Neural cell (in vitro differentiated cells): ENCODE measurements around the gene CBLB. TPM values are rescaled to one million over a fixed set of nuclear protein-coding genes. Genes with fewer than 3 reads are reported as not detected.

Source experiments
- H2AFZ ChIP-seq: fragments of 200-600, 300-800 bp; sonication (generic), shearing (Covaris generic); 2 replicates; pipeline ENCODE4 v1.6.0; 2014; ENCODE audit warnings: low read depth, mild to moderate bottlenecking, antibody characterized with exemption, low read length, moderate library complexity
- H3F3A ChIP-seq: fragments of 200-600 bp; shearing (Covaris generic); 2 replicates; pipeline ENCODE4 v1.6.1; 2016; ENCODE audit warnings: mild to moderate bottlenecking, moderate library complexity, mixed read lengths, antibody characterized with exemption, low read length; ENCODE audit not compliant: insufficient read depth, poor library complexity, severe bottlenecking
- H3K27ac ChIP-seq: fragments of 200-600, 300-800 bp; sonication (generic), shearing (Covaris generic); 2 replicates; pipeline ENCODE4 v1.5.1; 2014; ENCODE audit warnings: mild to moderate bottlenecking, low read length, moderate library complexity
- H3K27me3 ChIP-seq: fragments of 300-800, 200-600 bp; sonication (generic), shearing (Covaris generic); 2 replicates; pipeline ENCODE4 v1.6.0; 2014; ENCODE audit warnings: mild to moderate bottlenecking, low read depth, low read length, moderate library complexity; ENCODE audit not compliant: insufficient read depth
- H3K36me3 ChIP-seq: fragments of 300-800, 200-600 bp; sonication (generic), shearing (Covaris generic); 2 replicates; pipeline ENCODE4 v1.5.1; 2014; ENCODE audit warnings: mild to moderate bottlenecking, antibody characterized with exemption, low read length, moderate library complexity; ENCODE audit not compliant: insufficient read depth
- H3K4me2 ChIP-seq: fragments of 300-800, 200-600 bp; sonication (generic), shearing (Covaris generic); 2 replicates; pipeline ENCODE4 v1.6.0; 2014; ENCODE audit warnings: mild to moderate bottlenecking, low read length
- H3K4me3 ChIP-seq: fragments of 300-800, 200-600 bp; sonication (generic), shearing (Covaris generic); 2 replicates; pipeline ENCODE4 v1.5.1; 2014; ENCODE audit warnings: mild to moderate bottlenecking, low read length, moderate library complexity
- H3K79me2 ChIP-seq: fragments of 200-600 bp; shearing (Covaris generic); replicated peaks from 2 replicates; pipeline ENCODE4 v1.6.0; 2014; ENCODE audit warnings: mild to moderate bottlenecking, low read length, moderate library complexity; ENCODE audit not compliant: insufficient read depth
- H3K9ac ChIP-seq: fragments of 300-800, 200-600 bp; sonication (generic), shearing (Covaris generic); 2 replicates; pipeline ENCODE4 v1.6.1; 2016; ENCODE audit warnings: mild to moderate bottlenecking, low read length, mixed read lengths
- H3K9me2 ChIP-seq: fragments of 200-600 bp; shearing (Covaris generic); 2 replicates; pipeline ENCODE4 v1.6.1; 2016; ENCODE audit warnings: mild to moderate bottlenecking, low read length, mixed read lengths; ENCODE audit not compliant: insufficient read depth
- H3K9me3 ChIP-seq: fragments of 200-600, 300-800 bp; sonication (generic), shearing (Covaris generic); 2 replicates; pipeline ENCODE4 v1.6.1; 2016; ENCODE audit warnings: mild to moderate bottlenecking, mixed run types, low read length, moderate library complexity, mixed read lengths
- H4K20me1 ChIP-seq: fragments of 200-600 bp; shearing (Covaris generic); 2 replicates; pipeline ENCODE4 v1.6.1; 2016; ENCODE audit warnings: mild to moderate bottlenecking, mixed run types; ENCODE audit not compliant: insufficient read depth
- EP300 ChIP-seq: fragments of 450-650 bp; conservative IDR thresholded peaks from 2 replicates; pipeline ENCODE4 v1.6.1; 2014; ENCODE audit warnings: antibody characterized with exemption, mild to moderate bottlenecking, moderate library complexity; ENCODE audit not compliant: poor library complexity, severe bottlenecking
- EZH2 ChIP-seq: fragments of 200-600, 300-800 bp; shearing (Covaris generic), sonication (generic); IDR thresholded peaks from 2 replicates; pipeline ENCODE4 v1.6.1; 2014; ENCODE audit warnings: antibody characterized with exemption, low read length, borderline replicate concordance, mild to moderate bottlenecking; ENCODE audit not compliant: insufficient read depth, poor library complexity, severe bottlenecking
- MXI1 ChIP-seq: fragments of 450-650 bp; conservative IDR thresholded peaks from 2 replicates; pipeline ENCODE4 v1.6.1; 2014; ENCODE audit warnings: antibody characterized with exemption, mild to moderate bottlenecking; ENCODE audit not compliant: poor library complexity, severe bottlenecking
- POLR2AphosphoS5 ChIP-seq: IDR thresholded peaks from 2 replicates; pipeline ENCODE4 v1.6.1; 2012
- RAD21 ChIP-seq: fragments of 450-650 bp; conservative IDR thresholded peaks from 2 replicates; pipeline ENCODE4 v1.6.1; 2014; ENCODE audit warnings: antibody characterized with exemption, mild to moderate bottlenecking, moderate library complexity
- SMC3 ChIP-seq: fragments of 450-650 bp; conservative IDR thresholded peaks from 2 replicates; pipeline ENCODE4 v1.6.1; 2014; ENCODE audit warnings: antibody characterized with exemption, mild to moderate bottlenecking, moderate library complexity; ENCODE audit not compliant: poor library complexity
- TAF1 ChIP-seq: IDR thresholded peaks from 2 replicates; pipeline ENCODE4 v1.6.1; 2012; ENCODE audit warnings: low read depth
- polyA plus RNA-seq: library from polyadenylated mRNA; depleted of rRNA; stranded (reverse); fragments of >200 nt; gene quantifications from 2 replicates; pipeline ENCODE4 v1.2.3, GENCODE V29; 2014
- TF ChIP-seq, protein P1 (sequence below): fragments of 450-650 bp; IDR thresholded peaks from 2 replicates; pipeline ENCODE4 v1.5.1; 2014; ENCODE audit warnings: antibody characterized with exemption, mild to moderate bottlenecking, moderate library complexity; ENCODE audit not compliant: poor library complexity, severe bottlenecking
- TF ChIP-seq, protein P2 (sequence below): IDR thresholded peaks from 2 replicates; pipeline ENCODE4 v1.6.1; 2012; ENCODE audit warnings: borderline replicate concordance

CBLB gene
- polyA plus RNA-seq, 1 donor from 2014 or later, result 36.4 TPM

DNA sequence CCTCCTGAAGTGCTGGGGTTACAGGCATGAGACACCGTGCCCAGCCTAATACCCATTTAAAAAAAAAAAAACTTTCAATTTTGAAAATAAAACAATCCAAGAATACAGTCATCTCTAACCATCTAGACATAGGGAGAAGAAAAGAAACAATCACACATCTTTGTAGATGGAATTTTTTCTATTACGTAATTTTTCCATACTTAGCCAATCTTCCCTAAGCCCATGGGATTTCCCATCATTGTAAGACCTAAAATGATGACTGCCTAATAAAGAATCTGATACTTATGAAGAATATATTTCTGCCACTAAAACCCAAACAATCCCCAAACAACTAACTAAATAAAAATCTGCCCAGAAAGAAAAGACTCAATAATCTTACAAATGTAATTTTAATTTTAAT is 88.7 kb downstream of the CBLB start:
- H3K9me2 ChIP-seq, result no peaks in the 10 kb centered on the region
- no peaks in the 10 kb centered on the region for H3F3A ChIP-seq
- H3K4me2 ChIP-seq, result no peak overlapping the region
- TF ChIP-seq EP300 (no peak), SMC3 (no peak), RAD21 (no peak), POLR2AphosphoS5 (no peak), TAF1 (no peak), EZH2 (no peak), MXI1 (no peak)
- TF ChIP-seq, protein P1, sequence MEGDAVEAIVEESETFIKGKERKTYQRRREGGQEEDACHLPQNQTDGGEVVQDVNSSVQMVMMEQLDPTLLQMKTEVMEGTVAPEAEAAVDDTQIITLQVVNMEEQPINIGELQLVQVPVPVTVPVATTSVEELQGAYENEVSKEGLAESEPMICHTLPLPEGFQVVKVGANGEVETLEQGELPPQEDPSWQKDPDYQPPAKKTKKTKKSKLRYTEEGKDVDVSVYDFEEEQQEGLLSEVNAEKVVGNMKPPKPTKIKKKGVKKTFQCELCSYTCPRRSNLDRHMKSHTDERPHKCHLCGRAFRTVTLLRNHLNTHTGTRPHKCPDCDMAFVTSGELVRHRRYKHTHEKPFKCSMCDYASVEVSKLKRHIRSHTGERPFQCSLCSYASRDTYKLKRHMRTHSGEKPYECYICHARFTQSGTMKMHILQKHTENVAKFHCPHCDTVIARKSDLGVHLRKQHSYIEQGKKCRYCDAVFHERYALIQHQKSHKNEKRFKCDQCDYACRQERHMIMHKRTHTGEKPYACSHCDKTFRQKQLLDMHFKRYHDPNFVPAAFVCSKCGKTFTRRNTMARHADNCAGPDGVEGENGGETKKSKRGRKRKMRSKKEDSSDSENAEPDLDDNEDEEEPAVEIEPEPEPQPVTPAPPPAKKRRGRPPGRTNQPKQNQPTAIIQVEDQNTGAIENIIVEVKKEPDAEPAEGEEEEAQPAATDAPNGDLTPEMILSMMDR, result no peak
- TF ChIP-seq, protein P2, sequence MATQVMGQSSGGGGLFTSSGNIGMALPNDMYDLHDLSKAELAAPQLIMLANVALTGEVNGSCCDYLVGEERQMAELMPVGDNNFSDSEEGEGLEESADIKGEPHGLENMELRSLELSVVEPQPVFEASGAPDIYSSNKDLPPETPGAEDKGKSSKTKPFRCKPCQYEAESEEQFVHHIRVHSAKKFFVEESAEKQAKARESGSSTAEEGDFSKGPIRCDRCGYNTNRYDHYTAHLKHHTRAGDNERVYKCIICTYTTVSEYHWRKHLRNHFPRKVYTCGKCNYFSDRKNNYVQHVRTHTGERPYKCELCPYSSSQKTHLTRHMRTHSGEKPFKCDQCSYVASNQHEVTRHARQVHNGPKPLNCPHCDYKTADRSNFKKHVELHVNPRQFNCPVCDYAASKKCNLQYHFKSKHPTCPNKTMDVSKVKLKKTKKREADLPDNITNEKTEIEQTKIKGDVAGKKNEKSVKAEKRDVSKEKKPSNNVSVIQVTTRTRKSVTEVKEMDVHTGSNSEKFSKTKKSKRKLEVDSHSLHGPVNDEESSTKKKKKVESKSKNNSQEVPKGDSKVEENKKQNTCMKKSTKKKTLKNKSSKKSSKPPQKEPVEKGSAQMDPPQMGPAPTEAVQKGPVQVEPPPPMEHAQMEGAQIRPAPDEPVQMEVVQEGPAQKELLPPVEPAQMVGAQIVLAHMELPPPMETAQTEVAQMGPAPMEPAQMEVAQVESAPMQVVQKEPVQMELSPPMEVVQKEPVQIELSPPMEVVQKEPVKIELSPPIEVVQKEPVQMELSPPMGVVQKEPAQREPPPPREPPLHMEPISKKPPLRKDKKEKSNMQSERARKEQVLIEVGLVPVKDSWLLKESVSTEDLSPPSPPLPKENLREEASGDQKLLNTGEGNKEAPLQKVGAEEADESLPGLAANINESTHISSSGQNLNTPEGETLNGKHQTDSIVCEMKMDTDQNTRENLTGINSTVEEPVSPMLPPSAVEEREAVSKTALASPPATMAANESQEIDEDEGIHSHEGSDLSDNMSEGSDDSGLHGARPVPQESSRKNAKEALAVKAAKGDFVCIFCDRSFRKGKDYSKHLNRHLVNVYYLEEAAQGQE, result no peak
- no peaks in the 10 kb centered on the region for H3K36me3 ChIP-seq
- no peaks in the 10 kb centered on the region for H4K20me1 ChIP-seq
- no peaks in the 10 kb centered on the region for H3K27me3 ChIP-seq
- H3K27ac ChIP-seq, result no peak overlapping the region
- no peak overlapping the region for H3K4me3 ChIP-seq
- H2AFZ ChIP-seq, result no peak overlapping the region
- H3K9me3 ChIP-seq, result no peaks in the 10 kb centered on the region
- no peak overlapping the region for H3K9ac ChIP-seq
- H3K79me2 ChIP-seq, result peaks cover 8% of the 10 kb centered on the region

DNA sequence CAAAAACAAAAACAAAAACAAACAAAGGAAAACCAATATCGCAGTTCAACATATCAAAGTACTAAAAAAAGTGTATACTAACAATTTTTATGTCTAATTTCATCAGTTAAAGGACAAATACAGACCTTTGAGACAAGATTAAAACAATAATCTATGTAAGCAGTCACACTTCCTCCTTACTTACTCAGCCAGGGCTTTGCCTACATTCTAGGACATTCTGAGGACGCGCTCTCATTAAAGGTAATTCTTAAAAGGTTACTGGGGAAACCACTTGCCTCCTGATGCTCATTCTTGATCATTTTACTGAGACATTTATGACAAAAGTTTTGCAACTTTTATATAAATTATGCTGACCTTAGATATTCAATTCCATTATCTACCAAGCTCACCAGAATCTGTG is 93.4 kb downstream of the CBLB start:
- H3K27me3 ChIP-seq, result no peaks in the 10 kb centered on the region
- H3K4me3 ChIP-seq, result no peak overlapping the region
- no peak overlapping the region for H3K4me2 ChIP-seq
- no peaks in the 10 kb centered on the region for H3K9me2 ChIP-seq
- TF ChIP-seq EP300 (no peak), MXI1 (no peak), EZH2 (no peak), SMC3 (no peak), TAF1 (no peak), RAD21 (no peak), POLR2AphosphoS5 (no peak)
- TF ChIP-seq, protein P1, result no peak
- TF ChIP-seq, protein P2, result no peak
- no peak overlapping the region for H3K27ac ChIP-seq
- no peaks in the 10 kb centered on the region for H3F3A ChIP-seq
- peaks cover 11% of the 10 kb centered on the region for H3K79me2 ChIP-seq
- no peaks in the 10 kb centered on the region for H3K9me3 ChIP-seq
- no peaks in the 10 kb centered on the region for H3K36me3 ChIP-seq
- no peak overlapping the region for H2AFZ ChIP-seq
- H3K9ac ChIP-seq, result no peak overlapping the region
- no peaks in the 10 kb centered on the region for H4K20me1 ChIP-seq
